UCSD-AML1 (cell line): Measurements from ENCODE around the gene MCM5.
"Not testable (repeated sequence)": the region's sequence is repeated elsewhere in the genome, so short reads cannot be mapped to it uniquely, and the experiment has no call there.

ENCODE experiments used
- DNase-seq: peaks from one replicate; lab custom pipeline; 2025; ENCODE audit not compliant: unreplicated experiment; lab: John Stamatoyannopoulos, UW

Gene MCM5

DNA sequence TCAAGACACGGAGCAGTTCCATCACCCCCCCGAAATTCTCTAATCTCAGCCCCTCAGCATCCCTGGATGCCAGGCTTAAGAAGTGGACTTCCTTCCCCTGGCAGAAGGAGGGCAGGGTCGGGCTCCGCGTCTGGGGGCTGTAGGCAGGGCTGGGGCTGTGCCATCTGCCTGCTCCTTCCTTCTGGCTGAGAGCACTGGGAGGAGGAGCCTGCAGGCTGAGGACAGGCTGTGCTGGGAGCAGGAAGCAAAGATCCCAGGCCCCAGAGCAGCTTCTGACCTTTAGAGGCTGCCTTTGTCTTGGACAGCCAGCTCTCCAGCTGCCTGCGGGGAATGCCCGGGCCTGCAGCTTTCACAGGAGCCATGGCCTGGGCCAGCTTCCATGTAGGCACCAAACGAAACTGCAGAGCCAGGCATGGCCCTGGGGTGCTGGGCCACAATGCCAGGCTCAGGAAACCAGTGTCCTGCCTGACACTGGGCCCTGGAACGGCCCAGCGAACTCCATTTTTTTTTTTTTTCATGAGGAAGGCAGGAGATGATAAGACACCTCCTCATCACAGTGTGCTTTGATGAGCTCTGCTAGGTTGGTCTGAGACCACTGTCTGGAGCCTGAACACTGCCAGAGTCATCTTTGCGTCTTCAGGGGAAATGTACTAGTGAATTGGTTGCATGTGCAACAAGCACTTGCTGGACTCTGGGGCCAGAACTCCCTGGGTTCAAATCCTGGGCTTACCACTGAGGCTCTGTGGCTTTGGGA lies 67.9 kb downstream of the MCM5 start:
- DNase-seq, result no peak

DNA sequence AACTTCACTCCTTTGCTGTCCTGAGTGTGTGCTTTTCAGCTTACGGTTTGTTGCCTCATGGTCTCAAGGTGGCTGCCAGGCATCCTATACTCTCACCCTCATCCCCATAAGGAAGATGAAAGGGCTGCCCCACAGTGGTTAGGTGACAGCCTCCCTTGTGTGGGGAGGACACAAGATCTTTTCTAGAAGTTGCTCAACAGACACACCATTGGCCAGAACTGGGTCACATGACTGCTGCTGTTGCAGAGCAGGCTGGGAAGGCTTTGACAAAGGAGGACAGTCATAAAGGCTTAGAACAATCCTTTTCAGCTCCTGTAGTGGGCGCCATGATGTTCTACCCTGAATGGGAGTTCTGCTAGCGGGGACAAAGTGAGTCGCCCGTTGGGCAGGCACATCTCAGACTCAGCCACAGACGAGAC lies 71.0 kb downstream of the MCM5 start:
- DNase-seq, result no peak

DNA sequence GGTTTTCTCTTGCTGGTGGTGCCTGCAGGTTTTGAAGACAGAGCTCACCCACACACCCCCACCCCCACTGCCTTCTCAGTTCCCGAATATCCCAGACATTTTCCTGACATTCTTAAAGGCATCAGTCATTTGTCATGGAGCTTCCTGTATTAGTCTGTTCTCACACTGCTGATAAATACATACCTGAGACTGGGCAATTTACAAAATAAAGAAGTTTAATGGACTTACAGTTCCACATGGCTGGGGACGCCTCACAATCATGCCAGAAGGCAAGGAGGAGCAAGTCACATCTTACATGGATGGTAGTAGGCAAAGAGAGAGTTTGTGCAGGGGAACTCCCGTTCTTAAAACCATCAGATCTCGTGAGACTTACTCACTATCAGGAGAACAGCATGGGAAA lies 71.6 kb downstream of the MCM5 start:
- DNase-seq, result not testable (repeated sequence)

DNA sequence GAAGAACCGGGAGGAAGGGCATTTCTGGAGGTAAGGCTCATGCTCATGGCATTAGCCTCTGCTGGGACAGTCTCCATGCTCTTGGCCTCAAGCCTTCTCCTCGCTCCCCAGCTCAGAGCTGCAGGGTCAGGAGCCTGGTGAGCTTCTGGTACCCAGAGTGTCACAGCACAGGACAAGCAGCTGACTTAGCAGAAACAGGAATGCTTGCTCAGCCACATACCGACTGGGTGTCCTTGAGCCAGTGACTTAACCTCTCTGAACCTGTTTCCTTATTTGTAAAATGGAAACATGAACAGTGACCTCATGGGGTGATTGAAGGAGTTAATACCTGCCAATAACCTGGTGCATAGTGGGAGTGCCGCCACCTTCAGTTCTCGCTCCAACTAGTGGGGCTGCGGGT lies 72.5 kb downstream of the MCM5 start:
- no peak for DNase-seq

DNA sequence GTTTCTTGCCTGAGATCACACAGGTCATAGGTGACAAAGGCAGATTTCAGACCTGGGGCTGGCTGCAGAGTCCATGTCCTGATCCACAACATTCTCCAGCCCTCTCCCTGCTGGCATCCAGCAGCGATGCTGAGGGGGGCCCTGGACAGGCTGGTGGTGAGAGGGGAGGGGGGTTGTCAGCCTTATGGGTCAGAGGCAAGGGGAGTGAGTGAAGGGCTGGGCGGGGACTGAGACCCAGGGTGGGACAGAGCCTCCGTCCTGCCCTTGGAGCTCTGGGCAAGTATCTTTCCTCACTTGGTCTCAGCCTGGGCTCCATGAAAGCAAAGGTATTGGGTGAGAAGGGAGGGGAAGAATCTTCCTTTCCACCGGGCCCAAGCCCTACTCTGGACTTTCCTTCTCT lies 74.0 kb downstream of the MCM5 start:
- DNase-seq, result no peak
